Right kidney (tissue), 1 donor: ENCODE results near the gene FKBP14.
"Not testable (repeated sequence)": the region's sequence is repeated elsewhere in the genome, so short reads cannot be mapped to it uniquely, and the experiment has no call there.

Experiments used
- DNase-seq: peaks from one replicate; pipeline ENCODE4 v3.0.0-alpha.2; 2016

FKBP14 gene

GRCh38 chr7:29991937-29992336 is 34.6 kb downstream of the FKBP14 start:
- DNase-seq = no peak

- no peak for DNase-seq
These were observed 35.6 kb downstream of the FKBP14 start for GRCh38 chr7:29990931-29991330.

GRCh38 chr7:29989257-29989995 is 37.1 kb downstream of the FKBP14 start, which contains the start of gene SCRN1:
Gene SCRN1 (minus strand): TSS chr7:29989801. CDS start chr7:29969067, 20,734 bp downstream.
- DNase-seq = peak; percentile 91

GRCh38 chr7:29988424-29989256 is 37.9 kb downstream of the FKBP14 start:
- DNase-seq = peak; percentile 81

GRCh38 chr7:29987811-29988317 is 38.6 kb downstream of the FKBP14 start:
- peak; percentile 56 for DNase-seq

GRCh38 chr7:29987083-29987482 is 39.4 kb downstream of the FKBP14 start:
- no peak for DNase-seq

GRCh38 chr7:29980151-29980550 is 46.4 kb downstream of the FKBP14 start:
- no peak for DNase-seq

- no peak for DNase-seq
These were observed 48.4 kb downstream of the FKBP14 start for GRCh38 chr7:29977886-29978651.

GRCh38 chr7:29976673-29977415 is 49.7 kb downstream of the FKBP14 start:
- DNase-seq = no peak

- no peak for DNase-seq
These were observed 50.2 kb downstream of the FKBP14 start for GRCh38 chr7:29976266-29976665.

GRCh38 chr7:29975561-29975960 is 50.9 kb downstream of the FKBP14 start:
- DNase-seq = no peak

- DNase-seq = no peak
These were observed 52.2 kb downstream of the FKBP14 start for GRCh38 chr7:29974286-29974685.

GRCh38 chr7:29972315-29972669 is 54.2 kb downstream of the FKBP14 start:
- no peak for DNase-seq

- no peak for DNase-seq
These were observed 54.8 kb downstream of the FKBP14 start for GRCh38 chr7:29971566-29972314.

- no peak for DNase-seq
These were observed 56.3 kb downstream of the FKBP14 start for GRCh38 chr7:29970158-29970557.

GRCh38 chr7:29969738-29970137 is 56.8 kb downstream of the FKBP14 start:
- no peak for DNase-seq

- DNase-seq = no peak
These were observed 57.7 kb downstream of the FKBP14 start for GRCh38 chr7:29968683-29969395.

GRCh38 chr7:29965030-29965429 is 61.5 kb downstream of the FKBP14 start:
- no peak for DNase-seq

GRCh38 chr7:29962035-29962434 is 64.5 kb downstream of the FKBP14 start:
- no peak for DNase-seq

GRCh38 chr7:29961611-29962010 is 64.9 kb downstream of the FKBP14 start:
- DNase-seq = not testable (repeated sequence)
